Smooth muscle cell (in vitro differentiated cells): ENCODE results near the gene JMJD6. TPM values are rescaled to one million over a fixed set of nuclear protein-coding genes. Genes with fewer than 3 reads are reported as not detected.

ENCODE experiments used
- DNase-seq: peaks from one replicate; lab custom pipeline; 2025; ENCODE audit not compliant: unreplicated experiment; lab: John Stamatoyannopoulos, UW
- H2AFZ ChIP-seq: fragments of 200-600 bp; sonication (generic); 2 replicates; pipeline ENCODE4 v1.6.0; 2016; ENCODE audit warnings: antibody characterized with exemption, low read depth, mild to moderate bottlenecking
- H3F3A ChIP-seq: fragments of 200-600 bp; sonication (generic); 2 replicates; pipeline ENCODE4 v1.6.0; 2017; ENCODE audit warnings: antibody characterized with exemption, low read depth
- H3K27ac ChIP-seq: fragments of 200-600 bp; sonication (generic); 2 replicates; pipeline ENCODE4 v1.5.1; 2016; ENCODE audit warnings: low read depth, mild to moderate bottlenecking
- H3K27me3 ChIP-seq: fragments of 200-600 bp; sonication (generic); 2 replicates; pipeline ENCODE4 v1.6.1; 2016; ENCODE audit warnings: low read depth, mild to moderate bottlenecking
- H3K36me3 ChIP-seq: fragments of 200-600 bp; sonication (generic); 2 replicates; pipeline ENCODE4 v1.5.1; 2016; ENCODE audit warnings: low read depth
- H3K4me1 ChIP-seq: fragments of 200-600 bp; sonication (generic); 2 replicates; pipeline ENCODE4 v1.5.1; 2016; ENCODE audit warnings: low read depth
- H3K4me2 ChIP-seq: fragments of 200-600 bp; sonication (generic); 2 replicates; pipeline ENCODE4 v1.6.0; 2016; ENCODE audit warnings: mild to moderate bottlenecking
- H3K4me3 ChIP-seq: fragments of 200-600 bp; sonication (generic); 2 replicates; pipeline ENCODE4 v1.5.1; 2016; ENCODE audit warnings: mild to moderate bottlenecking
- H3K79me2 ChIP-seq: fragments of 200-600 bp; sonication (generic); 2 replicates; pipeline ENCODE4 v1.6.0; 2016; ENCODE audit warnings: low read depth, mild to moderate bottlenecking
- H3K9ac ChIP-seq: fragments of 200-600 bp; sonication (generic); 2 replicates; pipeline ENCODE4 v1.6.0; 2016; ENCODE audit warnings: low read depth
- H3K9me3 ChIP-seq: fragments of 200-600 bp; sonication (generic); replicated peaks from 2 replicates; pipeline ENCODE4 v1.5.1; 2016; ENCODE audit warnings: low read depth
- H4K20me1 ChIP-seq: fragments of 200-600 bp; sonication (generic); 2 replicates; pipeline ENCODE4 v1.6.0; 2016; ENCODE audit warnings: low read depth
- CTCF ChIP-seq: fragments of 200-600 bp; sonication (generic); IDR thresholded peaks from 2 replicates; pipeline ENCODE4 v1.5.1; 2017; ENCODE audit warnings: borderline replicate concordance, mild to moderate bottlenecking, antibody characterized with exemption; ENCODE audit not compliant: insufficient read depth, poor library complexity, severe bottlenecking
- WGBS: methylation state at CpG from one replicate; pipeline ENCODE4 v1.1.7; 2016; ENCODE audit warnings: low lambda C conversion rate; 5-methylcytosine and 5-hydroxymethylcytosine counted together
- polyA plus RNA-seq: library from polyadenylated mRNA; unstranded; fragments of >200 nt; fragmentation: Nextera tagmentation; extraction: Ambion mirVana; gene quantifications from 2 replicates; pipeline ENCODE4 v1.2.1, GENCODE V29; 2016
- total RNA-seq: library from RNA; depleted of rRNA; stranded (reverse); fragments of >200 nt; gene quantifications from 2 replicates; pipeline ENCODE4 v1.2.3, GENCODE V29; 2014

The JMJD6 gene
- total and polyA plus RNA-seq, 2 experiments from 2014 or later, result 32.7 to 54.7 TPM

GRCh38 chr17:76685366-76685765 is 41.0 kb downstream of the JMJD6 start:
- Histone ChIP-seq H2AFZ (no peak overlapping the region), H3K27ac (no peak overlapping the region), H3K4me1 (peaks cover 19% of the 10 kb centered on the region), H3K36me3 (no peaks in the 10 kb centered on the region), H3K4me2 (no peak overlapping the region), H3K9ac (no peak overlapping the region), H4K20me1 (peaks cover 56% of the 10 kb centered on the region), H3K4me3 (no peak overlapping the region), H3F3A (peaks cover 13% of the 10 kb centered on the region), H3K9me3 (no peaks in the 10 kb centered on the region), H3K79me2 (peaks cover 4% of the 10 kb centered on the region), H3K27me3 (no peaks in the 10 kb centered on the region)
- no peak for DNase-seq
- TF ChIP-seq CTCF, result no peak
- 92% methylated on average over 12 of the region's 12 CpGs for WGBS

GRCh38 chr17:76684756-76685155 is 41.6 kb downstream of the JMJD6 start:
- H3K27ac ChIP-seq, result no peak overlapping the region
- no peak for TF ChIP-seq CTCF
- H3K79me2 ChIP-seq, result no peaks in the 10 kb centered on the region
- H3K27me3 ChIP-seq, result no peaks in the 10 kb centered on the region
- H3K4me1 ChIP-seq, result peaks cover 19% of the 10 kb centered on the region
- H2AFZ ChIP-seq, result no peak overlapping the region
- H3K4me3 ChIP-seq, result no peak overlapping the region
- H3K9me3 ChIP-seq, result no peaks in the 10 kb centered on the region
- no peaks in the 10 kb centered on the region for H3K36me3 ChIP-seq
- H4K20me1 ChIP-seq, result peaks cover 55% of the 10 kb centered on the region
- no peak overlapping the region for H3K9ac ChIP-seq
- whole genome bisulfite sequencing, result 96% methylated on average over 7 of the region's 7 CpGs
- H3F3A ChIP-seq, result peaks cover 13% of the 10 kb centered on the region
- no peak for DNase-seq
- no peak overlapping the region for H3K4me2 ChIP-seq

GRCh38 chr17:76683921-76684745 is 42.3 kb downstream of the JMJD6 start:
- Histone ChIP-seq H3K79me2 (no peaks in the 10 kb centered on the region), H3K9me3 (no peaks in the 10 kb centered on the region), H3K4me1 (peaks cover 19% of the 10 kb centered on the region), H3K36me3 (no peaks in the 10 kb centered on the region), H3K9ac (no peak overlapping the region), H3K27me3 (no peaks in the 10 kb centered on the region), H3K27ac (no peak overlapping the region), H3K4me2 (no peak overlapping the region), H4K20me1 (peaks cover 55% of the 10 kb centered on the region), H2AFZ (no peak overlapping the region), H3K4me3 (no peak overlapping the region), H3F3A (peaks cover 13% of the 10 kb centered on the region)
- WGBS, result 96% methylated on average over 25 of the region's 25 CpGs
- no peak for TF ChIP-seq CTCF
- no peak for DNase-seq
